HepG2 (cell line): ENCODE data around the gene GPR61. TPM values are rescaled to one million over a fixed set of nuclear protein-coding genes. Genes with fewer than 3 reads are reported as not detected.

Experiments
- AKAP8 ChIP-seq: sonication (generic); formaldehyde crosslinking; IDR thresholded peaks from 2 replicates; pipeline ENCODE4 v1.5.1; 2020; ENCODE audit warnings: mild to moderate bottlenecking, missing genetic modification reagents
- BCL6 ChIP-seq: IDR thresholded peaks from 2 replicates; pipeline ENCODE4 v1.6.1; 2016; ENCODE audit warnings: missing genetic modification reagents, missing compliant biosample characterization
- CBX5 ChIP-seq: sonication (generic); formaldehyde crosslinking; IDR thresholded peaks from 2 replicates; pipeline ENCODE4 v1.4.0; 2020; ENCODE audit warnings: missing genetic modification reagents, borderline replicate concordance
- HBP1 ChIP-seq: IDR thresholded peaks from 2 replicates; pipeline ENCODE4 v1.6.1; 2016; ENCODE audit warnings: low read depth, control low read depth
- IRX3 ChIP-seq: sonication (generic); formaldehyde crosslinking; IDR thresholded peaks from 2 replicates; pipeline ENCODE4 v1.8.1; 2023; ENCODE audit warnings: mild to moderate bottlenecking, low read depth, missing genetic modification reagents, borderline replicate concordance
- KDM2A ChIP-seq: sonication (generic); formaldehyde crosslinking; IDR thresholded peaks from 2 replicates; pipeline ENCODE4 v1.4.0; 2020; ENCODE audit warnings: low read depth, missing genetic modification reagents, borderline replicate concordance
- KMT2B ChIP-seq: IDR thresholded peaks from 2 replicates; pipeline ENCODE4 v1.6.1; 2016; ENCODE audit warnings: missing genetic modification reagents, missing compliant biosample characterization
- MAF1 ChIP-seq: sonication (generic); formaldehyde crosslinking; IDR thresholded peaks from 2 replicates; pipeline ENCODE4 v1.5.0; 2020; ENCODE audit warnings: missing genetic modification reagents, borderline replicate concordance
- MAZ ChIP-seq, 2 experiments: sonication (generic) in 1 of 2; formaldehyde crosslinking in 1 of 2; IDR thresholded peaks; 2 replicates each; pipeline versions ENCODE4 v1.5.0 to v1.6.1; 2012 to 2020; ENCODE audit warnings: low read depth in 2 of 2, mild to moderate bottlenecking in 2 of 2, borderline replicate concordance in 1 of 2, improper control_type of control experiment in 1 of 2, low read length in 1 of 2, missing genetic modification reagents in 1 of 2, moderate library complexity in 1 of 2
- MXD4 ChIP-seq: IDR thresholded peaks from 2 replicates; pipeline ENCODE4 v1.6.1; 2016; ENCODE audit warnings: mild to moderate bottlenecking, missing biosample characterization, missing genetic modification reagents
- NAIF1 ChIP-seq: sonication (generic); formaldehyde crosslinking; IDR thresholded peaks from 2 replicates; pipeline ENCODE4 v1.5.0; 2020; ENCODE audit warnings: mild to moderate bottlenecking, missing genetic modification reagents, borderline replicate concordance
- NR2F1 ChIP-seq, 2 experiments: fragments of 450-650 bp in 1 of 2; formaldehyde crosslinking in 1 of 2; IDR thresholded peaks; 2 replicates each; pipeline versions ENCODE4 v1.5.0 to v1.6.1; 2016 to 2020; ENCODE audit warnings: mild to moderate bottlenecking in 1 of 2, missing compliant biosample characterization in 1 of 2, missing genetic modification reagents in 1 of 2, moderate library complexity in 1 of 2
- NR2F6 ChIP-seq, 2 experiments: IDR thresholded peaks; 2 replicates each; pipeline ENCODE4 v1.6.1; 2016; ENCODE audit warnings: antibody characterized with exemption in 1 of 2, mild to moderate bottlenecking in 1 of 2
- POLR2G ChIP-seq: fragments of 200-400 bp; formaldehyde crosslinking; IDR thresholded peaks from 2 replicates; pipeline ENCODE4 v1.6.1; 2018; ENCODE audit warnings: mild to moderate bottlenecking, low read depth, low read length, moderate library complexity
- SETDB1 ChIP-seq: sonication (generic); formaldehyde crosslinking; IDR thresholded peaks from 2 replicates; pipeline ENCODE4 v1.5.1; 2020; ENCODE audit warnings: missing genetic modification reagents, mild to moderate bottlenecking, borderline replicate concordance
- SOX6 ChIP-seq, 2 experiments: fragments of 450-650 bp in 1 of 2; sonication (generic) in 1 of 2; formaldehyde crosslinking in 1 of 2; IDR thresholded peaks; 2 replicates each; pipeline versions ENCODE4 v1.4.0 to v1.6.1; 2017 to 2020; ENCODE audit warnings: antibody characterized with exemption in 1 of 2, mild to moderate bottlenecking in 1 of 2, missing genetic modification reagents in 1 of 2
- TARDBP ChIP-seq: sonication (generic); formaldehyde crosslinking; IDR thresholded peaks from 2 replicates; pipeline ENCODE4 v1.8.0; 2022; ENCODE audit warnings: mild to moderate bottlenecking, missing genetic modification reagents
- TP53 ChIP-seq: sonication (generic); formaldehyde crosslinking; conservative IDR thresholded peaks from 2 replicates; pipeline ENCODE4 v1.4.0; 2020; ENCODE audit warnings: missing genetic modification reagents
- ZBTB34 ChIP-seq: sonication (generic); formaldehyde crosslinking; IDR thresholded peaks from 2 replicates; pipeline ENCODE4 v1.8.0; 2022; ENCODE audit warnings: mild to moderate bottlenecking, missing genetic modification reagents
- ZBTB7B ChIP-seq: sonication (generic); formaldehyde crosslinking; IDR thresholded peaks from 2 replicates; pipeline ENCODE4 v1.4.0; 2020; ENCODE audit warnings: missing genetic modification reagents
- ZNF20 ChIP-seq: sonication (generic); formaldehyde crosslinking; IDR thresholded peaks from 2 replicates; pipeline ENCODE4 v1.4.0; 2020; ENCODE audit warnings: mild to moderate bottlenecking, moderate library complexity, missing genetic modification reagents
- ZNF230 ChIP-seq: sonication (generic); formaldehyde crosslinking; IDR thresholded peaks from 2 replicates; pipeline ENCODE4 v1.4.0; 2020; ENCODE audit warnings: mild to moderate bottlenecking, missing genetic modification reagents
- ZNF564 ChIP-seq: sonication (generic); formaldehyde crosslinking; IDR thresholded peaks from 2 replicates; pipeline ENCODE4 v1.8.1; 2023; ENCODE audit warnings: mild to moderate bottlenecking, missing genetic modification reagents
- ZNF83 ChIP-seq: sonication (generic); formaldehyde crosslinking; IDR thresholded peaks from 2 replicates; pipeline ENCODE4 v1.4.0; 2020; ENCODE audit warnings: missing genetic modification reagents, mild to moderate bottlenecking, borderline replicate concordance
- polyA plus RNA-seq, 8 experiments: library from polyadenylated mRNA; depleted of rRNA in 3 of 8; stranded (reverse) in 7 of 8; unstranded in 1 of 8; fragments of >200 nt; fragmentation: Illumina TruSeq in 4 of 8; extraction: Trizol in 4 of 8; gene quantifications; 2 replicates each; pipeline versions ENCODE4 v1.2.1 to v1.2.3, GENCODE V29; 2011 to 2016; ENCODE audit warnings: low read depth in 4 of 8, missing spikeins in 1 of 8, mixed read lengths in 1 of 8; ENCODE audit not compliant: insufficient read depth in 1 of 8
- total RNA-seq, 5 experiments: library from RNA; depleted of rRNA; stranded (reverse); fragments of >200 nt; fragmentation: Illumina TruSeq; extraction: Trizol; gene quantifications; 2 replicates each; pipeline ENCODE4 v1.2.3, GENCODE V29; 2016; ENCODE audit warnings: low read depth in 1 of 5
- TF ChIP-seq, protein P1 (sequence below): sonication (generic); formaldehyde crosslinking; IDR thresholded peaks from 2 replicates; pipeline ENCODE4 v1.4.0; 2020; ENCODE audit warnings: missing genetic modification reagents

GPR61 gene
- total and polyA plus RNA-seq, 2 of the 13 experiments (the other 11 are each of a cell fraction or from before 2014, with no cell fraction given), result not detected

- no peak for TF ChIP-seq SETDB1 (CRISPR knock-in tag)
- peak; percentile 24; the same call in 1 of the 2 replicates for TF ChIP-seq HBP1 (CRISPR knock-in tag)
- TF ChIP-seq ZNF83, result peak; percentile 44; the same call in 1 of the 2 replicates
- peak; percentile 78; the same call in 1 of the 2 replicates for TF ChIP-seq CBX5
- peak; percentile 61; the same call in 1 of the 2 replicates for TF ChIP-seq ZBTB34 (CRISPR knock-in tag)
- no peak for TF ChIP-seq ZNF20
- TF ChIP-seq, protein P1, sequence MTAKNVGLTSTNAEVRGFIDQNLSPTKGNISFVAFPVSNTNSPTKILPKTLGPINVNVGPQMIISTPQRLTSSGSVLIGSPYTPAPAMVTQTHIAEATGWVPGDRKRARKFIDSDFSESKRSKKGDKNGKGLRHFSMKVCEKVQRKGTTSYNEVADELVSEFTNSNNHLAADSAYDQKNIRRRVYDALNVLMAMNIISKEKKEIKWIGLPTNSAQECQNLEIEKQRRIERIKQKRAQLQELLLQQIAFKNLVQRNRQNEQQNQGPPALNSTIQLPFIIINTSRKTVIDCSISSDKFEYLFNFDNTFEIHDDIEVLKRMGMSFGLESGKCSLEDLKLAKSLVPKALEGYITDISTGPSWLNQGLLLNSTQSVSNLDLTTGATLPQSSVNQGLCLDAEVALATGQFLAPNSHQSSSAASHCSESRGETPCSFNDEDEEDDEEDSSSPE (CRISPR knock-in tag), result peak; percentile 53; the same call in 1 of the 2 replicates
- no peak for TF ChIP-seq NR2F1 (CRISPR knock-in tag; IDR thresholded peaks at IDR 0.05)
- peak; percentile 92 for TF ChIP-seq MXD4 (CRISPR knock-in tag)
- peak; percentile 76; the same call in 1 of the 2 replicates for TF ChIP-seq MAF1 (CRISPR knock-in tag)
- 0 out of 2 replicates have a peak, but pooled peaks have one; percentile 59 for TF ChIP-seq IRX3
- peak; percentile 90; the same call in 1 of the 2 replicates for TF ChIP-seq MAZ (IDR thresholded peaks at IDR 0.05; ENCODE audit: borderline replicate concordance, low read depth, low read length)
- peak; percentile 73 for TF ChIP-seq MAZ (CRISPR knock-in tag; IDR thresholded peaks at IDR 0.05; ENCODE audit: low read depth)
- peak; percentile 82; the same call in 1 of the 2 replicates for TF ChIP-seq KMT2B (CRISPR knock-in tag)
- no peak for TF ChIP-seq AKAP8 (CRISPR knock-in tag)
- TF ChIP-seq TARDBP, result peak; percentile 87; the same call in 1 of the 2 replicates
- no peak for TF ChIP-seq ZNF564 (CRISPR knock-in tag)
- TF ChIP-seq KDM2A (CRISPR knock-in tag), result peak; percentile 97
- no peak; the same call in 1 of the 2 replicates for TF ChIP-seq NAIF1 (CRISPR knock-in tag)
- peak; percentile 86 for TF ChIP-seq POLR2G
- TF ChIP-seq NR2F6 (IDR thresholded peaks at IDR 0.05), result no peak
- peak; percentile 29; the same call in 1 of the 2 replicates for TF ChIP-seq NR2F6 (CRISPR knock-in tag; IDR thresholded peaks at IDR 0.05)
- TF ChIP-seq SOX6 (IDR thresholded peaks at IDR 0.05), result no peak
- TF ChIP-seq SOX6 (CRISPR knock-in tag; IDR thresholded peaks at IDR 0.05), result peak; percentile 47; the same call in 1 of the 2 replicates
- peak; percentile 49 for TF ChIP-seq ZBTB7B (CRISPR knock-in tag)
- TF ChIP-seq BCL6 (CRISPR knock-in tag), result peak; percentile 33; the same call in 1 of the 2 replicates
- TF ChIP-seq ZNF230 (CRISPR knock-in tag), result no peak
- 0 out of 2 replicates have a peak, but pooled peaks have one; percentile 53 for TF ChIP-seq TP53
These were observed 45.7 kb upstream of the GPR61 start, which contains the start of gene CYB561D1 (continued) for GRCh38 chr1:109493805-109494539.
